Measurements from ENCODE around the gene RSPH9. TPM values are rescaled to one million over a fixed set of nuclear protein-coding genes. Genes with fewer than 3 reads are reported as not detected.

Gene RSPH9
- total RNA-seq, 2 experiments from 2014 or later: not detected

- Mint-ChIP-seq H3K27ac (peak overlapping the region; percentile 76), H3K4me1 (peaks cover 41% of the 10 kb centered on the region), H3K9me3 (ENCODE audit: low read depth) (no peaks in the 10 kb centered on the region), H3K27me3 (no peaks in the 10 kb centered on the region), H3K36me3 (ENCODE audit: low read depth) (peaks cover 13% of the 10 kb centered on the region), H3K4me3 (no peak overlapping the region)
- intact Hi-C loops (cut with DNase I, micrococcal nuclease): loop anchor here in 1 of 2 experiments (5.0 kb wide), 1 partner anchor 103 kb away; the partner anchor contains the start of gene VEGFA
- POLR2A ChIA-PET: interaction anchor here (1.4 kb wide), 1 partner anchor 40 kb away, joined by 4 read pairs; the partner anchor contains the start of gene GTPBP2
- CTCF ChIA-PET: interaction anchor here (0.5 to 5.7 kb wide), 13 partner anchors 11 to 412 kb away, joined by 3 to 39 read pairs (median 4); partner anchors contain the start of gene MRPS18A
- no peak for DNase-seq
- ATAC-seq: peak; percentile 7
These were observed 24.4 kb downstream of the RSPH9 start for GRCh38 chr6:43669050-43669921.

GRCh38 chr6:43669922-43670622 is 25.2 kb downstream of the RSPH9 start:
- ChIA-PET CTCF (interaction anchor here (0.5 to 5.7 kb wide), 12 partner anchors 8 to 409 kb away, joined by 3 to 39 read pairs (median 4); partner anchors contain the start of gene MRPS18A), POLR2A (interaction anchor here (0.6 to 1.4 kb wide), 2 partner anchors 40 to 41 kb away, joined by 4 to 6 read pairs; partner anchors contain the start of gene GTPBP2)
- peak; percentile 72 for DNase-seq
- Mint-ChIP-seq H3K4me3 (no peak overlapping the region), H3K36me3 (ENCODE audit: low read depth) (peaks cover 20% of the 10 kb centered on the region), H3K27ac (peak overlapping the region; percentile 76), H3K4me1 (peaks cover 41% of the 10 kb centered on the region), H3K9me3 (ENCODE audit: low read depth) (no peaks in the 10 kb centered on the region), H3K27me3 (no peaks in the 10 kb centered on the region)
- intact Hi-C loops (cut with DNase I, micrococcal nuclease): loop anchor here in 1 of 2 experiments (5.0 kb wide), 1 partner anchor 102 kb away; the partner anchor contains the start of gene VEGFA
- peak; percentile 79 for ATAC-seq

GRCh38 chr6:43670623-43670986 is 25.8 kb downstream of the RSPH9 start:
- Mint-ChIP-seq H3K4me1 (peaks cover 41% of the 10 kb centered on the region), H3K27ac (peak overlapping the region; percentile 76), H3K4me3 (no peak overlapping the region), H3K36me3 (ENCODE audit: low read depth) (peaks cover 20% of the 10 kb centered on the region), H3K9me3 (ENCODE audit: low read depth) (no peaks in the 10 kb centered on the region), H3K27me3 (no peaks in the 10 kb centered on the region)
- intact Hi-C loops (cut with DNase I, micrococcal nuclease): no loop called here
- ChIA-PET CTCF (interaction anchor here (0.5 to 5.7 kb wide), 11 partner anchors 9 to 408 kb away, joined by 3 to 39 read pairs (median 4); partner anchors contain the start of gene MRPS18A), POLR2A (interaction anchor here (0.6 to 1.4 kb wide), 2 partner anchors 39 to 41 kb away, joined by 4 to 6 read pairs; partner anchors contain the start of gene GTPBP2)
- no peak for DNase-seq
- no peak for ATAC-seq

GRCh38 chr6:43671011-43671800 is 26.4 kb downstream of the RSPH9 start:
- H3K27ac Mint-ChIP-seq: peak overlapping the region; percentile 68
- DNase-seq (no peak), ATAC-seq (no peak)
- intact Hi-C loops (cut with DNase I, micrococcal nuclease): no loop called here
- peaks cover 23% of the 10 kb centered on the region for H3K36me3 Mint-ChIP-seq (ENCODE audit: low read depth)
- H3K27me3 Mint-ChIP-seq: no peaks in the 10 kb centered on the region
- CTCF ChIA-PET: interaction anchor here (0.6 to 5.7 kb wide), 5 partner anchors 10 to 1721 kb away, joined by 3 to 39 read pairs (median 4); partner anchors contain the start of gene MRPS18A
- H3K9me3 Mint-ChIP-seq (ENCODE audit: low read depth): no peaks in the 10 kb centered on the region
- H3K4me1 Mint-ChIP-seq: peaks cover 41% of the 10 kb centered on the region
- POLR2A ChIA-PET: no interaction called here
- no peak overlapping the region for H3K4me3 Mint-ChIP-seq

GRCh38 chr6:43671801-43672690 is 27.2 kb downstream of the RSPH9 start:
- Mint-ChIP-seq H3K36me3 (ENCODE audit: low read depth) (peaks cover 23% of the 10 kb centered on the region), H3K27ac (peak overlapping the region; percentile 11), H3K27me3 (no peaks in the 10 kb centered on the region), H3K4me1 (peaks cover 40% of the 10 kb centered on the region), H3K4me3 (no peak overlapping the region), H3K9me3 (ENCODE audit: low read depth) (no peaks in the 10 kb centered on the region)
- ChIA-PET POLR2A (no interaction called here), CTCF (interaction anchor here (0.6 to 1.1 kb wide), 4 partner anchors 35 to 1722 kb away, joined by 3 to 5 read pairs (median 3); no protein-coding TSS in a partner anchor)
- no peak for ATAC-seq
- intact Hi-C loops (cut with DNase I, micrococcal nuclease): no loop called here
- DNase-seq: no peak

- DNase-seq: no peak
- ChIA-PET CTCF (interaction anchor here (0.7 kb wide), 1 partner anchor 55 kb away, joined by 4 read pairs; no protein-coding TSS in a partner anchor), POLR2A (interaction anchor here (0.6 kb wide), 1 partner anchor 10 kb away, joined by 3 read pairs; no protein-coding TSS in a partner anchor)
- ATAC-seq: no peak
- no peaks in the 10 kb centered on the region for H3K9me3 Mint-ChIP-seq (ENCODE audit: low read depth)
- H3K4me3 Mint-ChIP-seq: no peak overlapping the region
- H3K4me1 Mint-ChIP-seq: peaks cover 24% of the 10 kb centered on the region
- peaks cover 30% of the 10 kb centered on the region for H3K36me3 Mint-ChIP-seq (ENCODE audit: low read depth)
- H3K27ac Mint-ChIP-seq: no peak overlapping the region
- intact Hi-C loops (cut with DNase I, micrococcal nuclease): no loop called here
- no peaks in the 10 kb centered on the region for H3K27me3 Mint-ChIP-seq
These were observed 28.7 kb downstream of the RSPH9 start for GRCh38 chr6:43673444-43674084.

- H3K27me3 Mint-ChIP-seq: no peaks in the 10 kb centered on the region
- H3K4me1 Mint-ChIP-seq: peaks cover 18% of the 10 kb centered on the region
- no peak for DNase-seq
- peaks cover 30% of the 10 kb centered on the region for H3K36me3 Mint-ChIP-seq (ENCODE audit: low read depth)
- no peak overlapping the region for H3K4me3 Mint-ChIP-seq
- H3K27ac Mint-ChIP-seq: no peak overlapping the region
- intact Hi-C loops (cut with DNase I, micrococcal nuclease): no loop called here
- no peak for ATAC-seq
- POLR2A ChIA-PET: no interaction called here
- no peaks in the 10 kb centered on the region for H3K9me3 Mint-ChIP-seq (ENCODE audit: low read depth)
- CTCF ChIA-PET: no interaction called here
These were observed 29.5 kb downstream of the RSPH9 start for GRCh38 chr6:43674291-43674690.

- peaks cover 30% of the 10 kb centered on the region for H3K36me3 Mint-ChIP-seq (ENCODE audit: low read depth)
- H3K4me1 Mint-ChIP-seq: peaks cover 11% of the 10 kb centered on the region
- CTCF ChIA-PET: interaction anchor here (0.6 to 1.2 kb wide), 2 partner anchors 13 to 92 kb away, joined by 3 to 4 read pairs; no protein-coding TSS in a partner anchor
- H3K27ac Mint-ChIP-seq: peak overlapping the region; percentile 6
- ATAC-seq (no peak), DNase-seq (no peak)
- POLR2A ChIA-PET: no interaction called here
- intact Hi-C loops (cut with DNase I, micrococcal nuclease): no loop called here
- H3K9me3 Mint-ChIP-seq (ENCODE audit: low read depth): no peaks in the 10 kb centered on the region
- H3K4me3 Mint-ChIP-seq: no peak overlapping the region
- H3K27me3 Mint-ChIP-seq: no peaks in the 10 kb centered on the region
These were observed 30.1 kb downstream of the RSPH9 start for GRCh38 chr6:43674921-43675320.

GRCh38 chr6:43676962-43677606 is 32.2 kb downstream of the RSPH9 start:
- ChIA-PET POLR2A (no interaction called here), CTCF (interaction anchor here (1.6 to 1.7 kb wide), 2 partner anchors 9 to 402 kb away, joined by 6 to 10 read pairs; no protein-coding TSS in a partner anchor)
- ATAC-seq: no peak
- DNase-seq: no peak
- Mint-ChIP-seq H3K4me1 (no peaks in the 10 kb centered on the region), H3K4me3 (no peak overlapping the region), H3K27me3 (no peaks in the 10 kb centered on the region), H3K9me3 (ENCODE audit: low read depth) (no peaks in the 10 kb centered on the region), H3K27ac (no peak overlapping the region), H3K36me3 (ENCODE audit: low read depth) (peaks cover 23% of the 10 kb centered on the region)
- intact Hi-C loops (cut with DNase I, micrococcal nuclease): no loop called here
